ENCODE results near the gene TRIM16. TPM values are rescaled to one million over a fixed set of nuclear protein-coding genes. Genes with fewer than 3 reads are reported as not detected.
"Not testable (repeated sequence)": the region's sequence is repeated elsewhere in the genome, so short reads cannot be mapped to it uniquely, and the experiment has no call there.

The TRIM16 gene
- total RNA-seq (2014; rRNA removed; shearing (Covaris generic)) (47.6 and 48.1 TPM in 2 replicates), polyA plus RNA-seq (2016; fragmentation: Nextera tagmentation; extraction: Ambion mirVana) (6.4 and 6.6 TPM in 2 replicates)
- long read RNA-seq, partial matches to known transcripts: 1 of 24 reads
- long read RNA-seq, other reads (novel, unspliced or antisense): 23 of 24 reads

- not testable (repeated sequence) for H3K9me2 ChIP-seq (ENCODE audit: insufficient read depth); H3K27me3 Mint-ChIP-seq (ENCODE audit: insufficient read depth, low read depth, poor library complexity); H3K36me3 ChIP-seq (ENCODE audit: insufficient read depth); H3K9me3 Mint-ChIP-seq; H4K20me1 ChIP-seq (replicated peaks; ENCODE audit: insufficient read depth); H3K4me1 ChIP-seq (ENCODE audit: insufficient read depth); H3K27me3 ChIP-seq (ENCODE audit: insufficient read depth); H3K27ac ChIP-seq (ENCODE audit: low read depth); H3K79me2 ChIP-seq (replicated peaks; ENCODE audit: insufficient read depth); H3F3A ChIP-seq (replicated peaks; ENCODE audit: low read depth)
- peak within 1 kb of the TSS; percentile 97 for H3K4me3 Mint-ChIP-seq
- H3K4me3 ChIP-seq: peak within 1 kb of the TSS; percentile 82
- peaks cover 10% of the 10 kb centered on the region for H3K4me1 Mint-ChIP-seq
- H2AFZ ChIP-seq: peak within 1 kb of the TSS; percentile 98
- H3K36me3 Mint-ChIP-seq (ENCODE audit: low read depth): peaks cover 14% of the 10 kb centered on the region; the same call in 2 of the 3 replicates
- H3K27ac Mint-ChIP-seq: peak within 1 kb of the TSS; percentile 91
- H3K4me2 ChIP-seq: peak within 1 kb of the TSS; percentile 80
- ATAC-seq (peak; percentile 87), DNase-seq (ENCODE audit: low spot score) (peak; percentile 49)
- TF ChIP-seq, protein P1, sequence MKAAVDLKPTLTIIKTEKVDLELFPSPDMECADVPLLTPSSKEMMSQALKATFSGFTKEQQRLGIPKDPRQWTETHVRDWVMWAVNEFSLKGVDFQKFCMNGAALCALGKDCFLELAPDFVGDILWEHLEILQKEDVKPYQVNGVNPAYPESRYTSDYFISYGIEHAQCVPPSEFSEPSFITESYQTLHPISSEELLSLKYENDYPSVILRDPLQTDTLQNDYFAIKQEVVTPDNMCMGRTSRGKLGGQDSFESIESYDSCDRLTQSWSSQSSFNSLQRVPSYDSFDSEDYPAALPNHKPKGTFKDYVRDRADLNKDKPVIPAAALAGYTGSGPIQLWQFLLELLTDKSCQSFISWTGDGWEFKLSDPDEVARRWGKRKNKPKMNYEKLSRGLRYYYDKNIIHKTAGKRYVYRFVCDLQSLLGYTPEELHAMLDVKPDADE (IDR thresholded peaks at IDR 0.05): peak; percentile 64
- TF ChIP-seq POLR2AphosphoS5 (IDR thresholded peaks at IDR 0.05; ENCODE audit: low read depth): peak; percentile 65
- TF ChIP-seq, protein P2, sequence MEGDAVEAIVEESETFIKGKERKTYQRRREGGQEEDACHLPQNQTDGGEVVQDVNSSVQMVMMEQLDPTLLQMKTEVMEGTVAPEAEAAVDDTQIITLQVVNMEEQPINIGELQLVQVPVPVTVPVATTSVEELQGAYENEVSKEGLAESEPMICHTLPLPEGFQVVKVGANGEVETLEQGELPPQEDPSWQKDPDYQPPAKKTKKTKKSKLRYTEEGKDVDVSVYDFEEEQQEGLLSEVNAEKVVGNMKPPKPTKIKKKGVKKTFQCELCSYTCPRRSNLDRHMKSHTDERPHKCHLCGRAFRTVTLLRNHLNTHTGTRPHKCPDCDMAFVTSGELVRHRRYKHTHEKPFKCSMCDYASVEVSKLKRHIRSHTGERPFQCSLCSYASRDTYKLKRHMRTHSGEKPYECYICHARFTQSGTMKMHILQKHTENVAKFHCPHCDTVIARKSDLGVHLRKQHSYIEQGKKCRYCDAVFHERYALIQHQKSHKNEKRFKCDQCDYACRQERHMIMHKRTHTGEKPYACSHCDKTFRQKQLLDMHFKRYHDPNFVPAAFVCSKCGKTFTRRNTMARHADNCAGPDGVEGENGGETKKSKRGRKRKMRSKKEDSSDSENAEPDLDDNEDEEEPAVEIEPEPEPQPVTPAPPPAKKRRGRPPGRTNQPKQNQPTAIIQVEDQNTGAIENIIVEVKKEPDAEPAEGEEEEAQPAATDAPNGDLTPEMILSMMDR (conservative IDR thresholded peaks at IDR 0.05; ENCODE audit: low read depth in 2 of 2): peak in 1 of 2 experiments; percentile 20; a peak in 1 of 4 replicates
Measured at GRCh38 chr17:15683824-15684478, at the start of gene TRIM16. Gene TRIM16, minus strand, starts transcription at chr17:15684311. Its CDS starts 32,702 bp downstream, at chr17:15651609.

- not testable (repeated sequence) for DNase-seq (ENCODE audit: low spot score); H3K4me3 Mint-ChIP-seq; H3K4me3 ChIP-seq; H3K27ac Mint-ChIP-seq; H3K79me2 ChIP-seq (replicated peaks; ENCODE audit: insufficient read depth); H3K36me3 ChIP-seq (ENCODE audit: insufficient read depth); H3K27me3 ChIP-seq (ENCODE audit: insufficient read depth); H3F3A ChIP-seq (replicated peaks; ENCODE audit: low read depth); ATAC-seq; H3K4me1 ChIP-seq (ENCODE audit: insufficient read depth); H3K27ac ChIP-seq (ENCODE audit: low read depth); H4K20me1 ChIP-seq (replicated peaks; ENCODE audit: insufficient read depth); H3K4me1 Mint-ChIP-seq; H2AFZ ChIP-seq; H3K9me3 Mint-ChIP-seq; H3K9me2 ChIP-seq (ENCODE audit: insufficient read depth); H3K36me3 Mint-ChIP-seq (ENCODE audit: low read depth); H3K4me2 ChIP-seq; H3K27me3 Mint-ChIP-seq (ENCODE audit: insufficient read depth, low read depth, poor library complexity)
Measured at GRCh38 chr17:15733174-15733789, 49.2 kb upstream of the TRIM16 start.

DNA sequence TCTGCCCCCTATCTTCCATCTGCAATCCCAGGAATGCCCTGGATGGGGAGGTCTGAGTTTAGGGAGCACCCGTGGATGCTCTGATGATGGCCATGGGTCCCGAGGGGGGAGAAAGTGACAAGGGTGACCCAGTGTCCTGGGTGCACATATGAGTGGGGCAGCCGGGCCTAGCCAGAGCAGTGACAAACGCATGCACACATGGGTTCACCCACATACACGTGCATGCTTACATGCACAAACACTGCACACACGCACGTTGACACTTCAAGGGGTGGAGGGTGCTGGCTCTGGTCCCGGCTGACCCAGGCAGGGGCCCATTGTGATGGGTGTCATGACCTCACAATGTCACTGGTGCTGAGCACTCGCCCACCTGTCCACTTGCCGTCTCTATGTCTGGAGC lies 47.8 kb upstream of the TRIM16 start, which contains the start of gene TBC1D26:
Gene TBC1D26 (plus strand): TSS at position 384 of the 400 bp plus-strand sequence. CDS start 3,066 bp downstream, outside the sequence.
- H3K27ac Mint-ChIP-seq; H3K4me3 Mint-ChIP-seq; H3K36me3 Mint-ChIP-seq (ENCODE audit: low read depth); H3K9me3 Mint-ChIP-seq; ATAC-seq; H3K4me1 Mint-ChIP-seq; H3K27ac ChIP-seq (ENCODE audit: low read depth); H4K20me1 ChIP-seq (replicated peaks; ENCODE audit: insufficient read depth); H3K4me3 ChIP-seq; H3F3A ChIP-seq (replicated peaks; ENCODE audit: low read depth); H3K79me2 ChIP-seq (replicated peaks; ENCODE audit: insufficient read depth); H2AFZ ChIP-seq; H3K27me3 Mint-ChIP-seq (ENCODE audit: insufficient read depth, low read depth, poor library complexity); H3K27me3 ChIP-seq (ENCODE audit: insufficient read depth); H3K9me2 ChIP-seq (ENCODE audit: insufficient read depth); H3K36me3 ChIP-seq (ENCODE audit: insufficient read depth); H3K4me2 ChIP-seq; DNase-seq (ENCODE audit: low spot score); H3K4me1 ChIP-seq (ENCODE audit: insufficient read depth): not testable (repeated sequence)

- H3F3A ChIP-seq (replicated peaks; ENCODE audit: low read depth); H3K36me3 ChIP-seq (ENCODE audit: insufficient read depth); H3K4me3 ChIP-seq; H3K4me1 Mint-ChIP-seq; H3K27ac ChIP-seq (ENCODE audit: low read depth); H3K9me3 Mint-ChIP-seq; H3K4me1 ChIP-seq (ENCODE audit: insufficient read depth); H3K79me2 ChIP-seq (replicated peaks; ENCODE audit: insufficient read depth); DNase-seq (ENCODE audit: low spot score); H3K9me2 ChIP-seq (ENCODE audit: insufficient read depth); H2AFZ ChIP-seq; H3K27me3 Mint-ChIP-seq (ENCODE audit: insufficient read depth, low read depth, poor library complexity); H3K36me3 Mint-ChIP-seq (ENCODE audit: low read depth); H3K27ac Mint-ChIP-seq; H3K27me3 ChIP-seq (ENCODE audit: insufficient read depth); H3K4me2 ChIP-seq; ATAC-seq; H4K20me1 ChIP-seq (replicated peaks; ENCODE audit: insufficient read depth); H3K4me3 Mint-ChIP-seq: not testable (repeated sequence)
Measured at GRCh38 chr17:15730535-15730934, 46.4 kb upstream of the TRIM16 start.

Data from GM23338 (cell line).